Mesothelial cell of epicardium (in vitro differentiated cells): ENCODE results near the gene TNK2. TPM values are rescaled to one million over a fixed set of nuclear protein-coding genes. Genes with fewer than 3 reads are reported as not detected.

ENCODE experiments used
- DNase-seq, 2 experiments: peaks; one replicate each; pipeline ENCODE4 v3.0.0; 2021; ENCODE audit warnings: low spot score in 2 of 2; ENCODE audit not compliant: unreplicated experiment in 2 of 2
- H3K27ac Mint-ChIP-seq: 2 replicates; pipeline ENCODE4 v1.8.0; 2021; ENCODE audit warnings: mixed read lengths
- H3K27me3 Mint-ChIP-seq: 2 replicates; pipeline ENCODE4 v1.8.0; 2021; ENCODE audit warnings: low read depth, mixed read lengths
- H3K36me3 Mint-ChIP-seq: 2 replicates; pipeline ENCODE4 v1.8.0; 2021; ENCODE audit warnings: mixed read lengths
- H3K4me1 Mint-ChIP-seq: 2 replicates; pipeline ENCODE4 v1.8.0; 2021; ENCODE audit warnings: mixed read lengths
- H3K4me3 Mint-ChIP-seq: 2 replicates; pipeline ENCODE4 v1.8.0; 2021; ENCODE audit warnings: mild to moderate bottlenecking, moderate library complexity, mixed read lengths
- H3K9me3 Mint-ChIP-seq: 2 replicates; pipeline ENCODE4 v1.8.0; 2021; ENCODE audit warnings: mixed read lengths
- CTCF ChIP-seq: fragments of 200-600 bp; sonication (generic); IDR thresholded peaks from one replicate; pipeline ENCODE4 v1.5.0; 2021; ENCODE audit warnings: antibody characterized with exemption; ENCODE audit not compliant: unreplicated experiment
- total RNA-seq: library from RNA; stranded (reverse); gene quantifications from 3 replicates; pipeline ENCODE4 v1.2.1, GENCODE V29; 2021

Gene TNK2
- total RNA-seq, 1 donor from 2014 or later, result 49.1 TPM

DNA sequence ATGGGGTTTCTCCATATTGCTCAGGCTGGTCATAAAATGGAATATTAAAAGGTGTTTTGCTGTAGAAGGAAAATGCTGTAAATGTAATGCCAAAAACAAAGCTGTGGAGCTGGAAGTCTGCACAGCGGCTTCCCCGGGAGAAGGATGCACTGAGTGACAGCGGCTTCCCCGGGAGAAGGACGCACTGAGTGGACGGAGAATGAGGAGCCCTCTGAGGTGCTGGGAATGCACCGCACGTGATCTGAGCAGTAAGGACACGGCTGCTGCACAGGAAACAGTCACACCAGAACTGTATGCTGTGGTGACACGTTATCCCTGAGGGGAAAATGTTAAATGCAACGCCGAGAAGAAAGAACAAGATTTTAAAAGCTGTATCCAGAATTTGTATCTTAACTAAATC, 24.6 kb downstream of the TNK2 start:
- Mint-ChIP-seq H3K36me3 (peaks cover 7% of the 10 kb centered on the region), H3K27ac (no peak overlapping the region), H3K9me3 (no peaks in the 10 kb centered on the region), H3K27me3 (no peaks in the 10 kb centered on the region), H3K4me3 (no peak overlapping the region), H3K4me1 (no peaks in the 10 kb centered on the region)
- no peak for TF ChIP-seq CTCF
- no peak for DNase-seq

GRCh38 chr3:195883160-195883559, 25.2 kb downstream of the TNK2 start:
- H3K36me3 Mint-ChIP-seq, result peaks cover 8% of the 10 kb centered on the region
- H3K4me1 Mint-ChIP-seq, result no peaks in the 10 kb centered on the region
- DNase-seq, result no peak
- no peaks in the 10 kb centered on the region for H3K27me3 Mint-ChIP-seq
- no peaks in the 10 kb centered on the region for H3K9me3 Mint-ChIP-seq
- no peak overlapping the region for H3K27ac Mint-ChIP-seq
- H3K4me3 Mint-ChIP-seq, result no peak overlapping the region
- TF ChIP-seq CTCF, result no peak

- no peaks in the 10 kb centered on the region for H3K27me3 Mint-ChIP-seq
- H3K9me3 Mint-ChIP-seq, result no peaks in the 10 kb centered on the region
- H3K27ac Mint-ChIP-seq, result no peak overlapping the region
- no peak overlapping the region for H3K4me3 Mint-ChIP-seq
- H3K4me1 Mint-ChIP-seq, result no peaks in the 10 kb centered on the region
- peaks cover 8% of the 10 kb centered on the region for H3K36me3 Mint-ChIP-seq
- no peak for DNase-seq
- no peak for TF ChIP-seq CTCF
Observed at GRCh38 chr3:195882002-195882441, 26.3 kb downstream of the TNK2 start.

GRCh38 chr3:195881276-195881988, 26.9 kb downstream of the TNK2 start:
- Mint-ChIP-seq H3K27ac (no peak overlapping the region), H3K27me3 (no peaks in the 10 kb centered on the region), H3K4me3 (no peak overlapping the region), H3K9me3 (no peaks in the 10 kb centered on the region), H3K36me3 (peaks cover 8% of the 10 kb centered on the region), H3K4me1 (no peaks in the 10 kb centered on the region)
- TF ChIP-seq CTCF, result no peak
- no peak for DNase-seq

- no peak for DNase-seq
- H3K4me3 Mint-ChIP-seq, result no peak overlapping the region
- TF ChIP-seq CTCF, result no peak
- no peak overlapping the region for H3K27ac Mint-ChIP-seq
- no peaks in the 10 kb centered on the region for H3K27me3 Mint-ChIP-seq
- H3K9me3 Mint-ChIP-seq, result no peaks in the 10 kb centered on the region
- H3K4me1 Mint-ChIP-seq, result no peaks in the 10 kb centered on the region
- peaks cover 13% of the 10 kb centered on the region for H3K36me3 Mint-ChIP-seq
Observed at GRCh38 chr3:195880037-195880431, 28.3 kb downstream of the TNK2 start.
